Endothelial cell of umbilical vein (primary cell): ENCODE measurements around the gene ZBTB7C. TPM values are rescaled to one million over a fixed set of nuclear protein-coding genes. Genes with fewer than 3 reads are reported as not detected.

Experiments used
- BruUV-seq: library from RNA; stranded (reverse); fragments of 400-500 nt; replicated peaks from 2 replicates; lab custom pipeline; 2021; lab: Mats Ljungman, UMichigan
- CTCF ChIA-PET: fragments of 300-600, 350-600 bp; sonication (Branson Sonifier 250); formaldehyde crosslinking; loops from one replicate; lab custom pipeline; 2021; ENCODE audit warnings: antibody characterized with exemption, inconsistent platforms; lab: Charles Lee
- POLR2A ChIA-PET: fragments of 300-600, 350-600 bp; sonication (Branson Sonifier 250); formaldehyde crosslinking; loops from one replicate; lab custom pipeline; 2021; ENCODE audit warnings: antibody characterized with exemption, inconsistent platforms; lab: Charles Lee
- DNase-seq: peaks from one replicate; pipeline ENCODE4 v3.0.0-alpha.2; 2011; ENCODE audit warnings: low read depth, low spot score
- FAIRE-seq: peaks from 2 replicates; lab custom pipeline; 2011; peaks lifted over from hg19 to GRCh38; lab: Jason Lieb, UNC
- H2AFZ ChIP-seq: 2 replicates; pipeline ENCODE4 v1.6.0; 2012; ENCODE audit warnings: low read depth, low read length, control low read depth, inconsistent platforms
- H3K27ac ChIP-seq: 2 replicates; pipeline ENCODE4 v1.5.1; 2011; ENCODE audit warnings: low read depth, mild to moderate bottlenecking, control low read depth, low read length, moderate library complexity; ENCODE audit not compliant: insufficient read depth
- H3K27me3 ChIP-seq, 2 experiments: 2 replicates each; pipeline versions ENCODE4 v1.6.0 to v1.6.1; 2011; ENCODE audit warnings: low read length in 2 of 2, mixed read lengths in 1 of 2; ENCODE audit not compliant: control insufficient read depth in 2 of 2, insufficient read depth in 2 of 2
- H3K36me3 ChIP-seq, 2 experiments: 2 replicates in 1 of 2; 3 replicates in 1 of 2; pipeline ENCODE4 v1.5.1; 2011; ENCODE audit warnings: low read length in 2 of 2, mild to moderate bottlenecking in 1 of 2, moderate library complexity in 1 of 2; ENCODE audit not compliant: control insufficient read depth in 2 of 2, insufficient read depth in 2 of 2; ENCODE audit errors: extremely low read depth in 1 of 2
- H3K4me1 ChIP-seq: 3 replicates; pipeline ENCODE4 v1.5.1; 2011; ENCODE audit warnings: mild to moderate bottlenecking, low read length; ENCODE audit not compliant: control insufficient read depth, insufficient read depth; ENCODE audit errors: extremely low read depth
- H3K4me2 ChIP-seq: 2 replicates; pipeline ENCODE4 v1.6.1; 2011; ENCODE audit warnings: low read length, control low read depth, mixed read lengths; ENCODE audit not compliant: insufficient read depth
- H3K4me3 ChIP-seq, 3 experiments: fragments of 200-600 bp in 1 of 3; sonication (generic), shearing (Covaris generic) in 1 of 3; replicated peaks in 1 of 3; 2 replicates each; pipeline ENCODE4 v1.5.1; 2011 to 2016; ENCODE audit warnings: control low read depth in 3 of 3, low read length in 3 of 3, mild to moderate bottlenecking in 2 of 3, inconsistent platforms in 1 of 3, low read depth in 1 of 3, moderate library complexity in 1 of 3; ENCODE audit not compliant: insufficient read depth in 1 of 3
- H3K79me2 ChIP-seq: 2 replicates; pipeline ENCODE4 v1.6.0; 2012; ENCODE audit warnings: low read length, inconsistent platforms; ENCODE audit not compliant: control insufficient read depth, insufficient read depth
- H3K9ac ChIP-seq: replicated peaks from 2 replicates; pipeline ENCODE3; 2011; ENCODE audit warnings: low read length, control low read depth; ENCODE audit not compliant: insufficient read depth; ENCODE audit errors: extremely low read depth
- H3K9me1 ChIP-seq: replicated peaks from 3 replicates; pipeline ENCODE4 v1.6.0; 2011; ENCODE audit warnings: mild to moderate bottlenecking, low read length; ENCODE audit not compliant: control insufficient read depth, insufficient read depth; ENCODE audit errors: extremely low read depth
- H3K9me3 ChIP-seq: replicated peaks from 2 replicates; pipeline ENCODE4 v1.5.1; 2012; ENCODE audit warnings: low read length, inconsistent platforms; ENCODE audit not compliant: control insufficient read depth, insufficient read depth
- H4K20me1 ChIP-seq: replicated peaks from 2 replicates; pipeline ENCODE3; 2011; ENCODE audit warnings: mild to moderate bottlenecking, low read length; ENCODE audit not compliant: control insufficient read depth, insufficient read depth; ENCODE audit errors: extremely low read depth
- CTCF ChIP-seq, 2 donors: IDR thresholded peaks; 1 replicate in 1 of 2; 2 replicates in 1 of 2; pipeline ENCODE4 v1.5.1; 2011; ENCODE audit warnings: low read length in 2 of 2, mild to moderate bottlenecking in 2 of 2, moderate library complexity in 2 of 2, control low read depth in 1 of 2, inconsistent platforms in 1 of 2, low read depth in 1 of 2; ENCODE audit not compliant: insufficient read depth in 1 of 2; ENCODE audit errors: extremely low read depth in 1 of 2
- EZH2 ChIP-seq: IDR thresholded peaks from 2 replicates; pipeline ENCODE4 v1.6.1; 2012; ENCODE audit warnings: borderline replicate concordance, low read depth, mild to moderate bottlenecking, moderate library complexity, low read length, inconsistent platforms; ENCODE audit not compliant: severe bottlenecking
- FOS ChIP-seq: IDR thresholded peaks from 2 replicates; pipeline ENCODE4 v1.6.1; 2011; ENCODE audit warnings: mild to moderate bottlenecking, low read length, moderate library complexity, borderline replicate concordance; ENCODE audit not compliant: insufficient read depth
- GATA2 ChIP-seq: IDR thresholded peaks from 2 replicates; pipeline ENCODE4 v1.7.0; 2011; ENCODE audit warnings: low read depth, mild to moderate bottlenecking, moderate library complexity, mixed read lengths, low read length; ENCODE audit not compliant: insufficient read length, insufficient read depth
- JUN ChIP-seq: IDR thresholded peaks from 2 replicates; pipeline ENCODE4 v1.6.1; 2011; ENCODE audit warnings: borderline replicate concordance, low read depth; ENCODE audit not compliant: insufficient read length, insufficient read depth
- MAX ChIP-seq: IDR thresholded peaks from 2 replicates; pipeline ENCODE4 v1.6.1; 2011; ENCODE audit not compliant: insufficient read depth, insufficient read length
- MYC ChIP-seq: IDR thresholded peaks from one replicate; pipeline ENCODE4 v1.6.1; 2011; ENCODE audit warnings: mild to moderate bottlenecking, low read depth, low read length
- POLR2A ChIP-seq: IDR thresholded peaks from 2 replicates; pipeline ENCODE4 v1.6.1; 2012; ENCODE audit warnings: low read depth, mild to moderate bottlenecking, control low read depth, low read length
- POLR2AphosphoS5 ChIP-seq: IDR thresholded peaks from 2 replicates; pipeline ENCODE4 v1.6.1; 2012; ENCODE audit warnings: low read depth, mild to moderate bottlenecking, control low read depth, low read length, moderate library complexity; ENCODE audit not compliant: insufficient read depth
- dilution Hi-C: fragments of 300-500 bp; cut with MboI; formaldehyde crosslinking; loops from one replicate; pipeline ENCODE4 v1.15.0; 2019; ENCODE audit warnings: low sequenced_read_pairs; ENCODE audit not compliant: extremely low pct_ligation_motif_present
- intact Hi-C: fragments of 100-400 bp; cut with micrococcal nuclease; formaldehyde crosslinking; loops from one replicate; pipeline ENCODE4 v1.10.0; 2022
- polyA plus RNA-seq, 4 experiments: library from polyadenylated mRNA; depleted of rRNA in 3 of 4; stranded (reverse) in 3 of 4; unstranded in 1 of 4; fragments of >200 nt; gene quantifications; 2 replicates each; pipeline versions ENCODE4 v1.2.1 to v1.2.3, GENCODE V29; 2011 to 2012; ENCODE audit warnings: missing spikeins in 1 of 4
- total RNA-seq: library from RNA; stranded (reverse); gene quantifications from 2 replicates; pipeline ENCODE4 v1.2.3, GENCODE V29; 2021

ZBTB7C gene
- total and polyA plus RNA-seq, 2 donors (not counting 3 experiments of a cell fraction or from before 2014, with no cell fraction given) = not detected

- Histone ChIP-seq H3K4me1 (peaks cover 4% of the 10 kb centered on the region), H3K27me3 (peaks cover 0 to 7% of the 10 kb centered on the region in 2 experiments), H3K9me1 (no peaks in the 10 kb centered on the region), H4K20me1 (no peaks in the 10 kb centered on the region), H3K4me3 (no peak overlapping the region), H3K79me2 (no peaks in the 10 kb centered on the region), H3K36me3 (no peaks in the 10 kb centered on the region), H2AFZ (no peak overlapping the region), H3K9ac (no peak overlapping the region), H3K4me2 (no peak overlapping the region), H3K9me3 (no peaks in the 10 kb centered on the region), H3K27ac (no peak overlapping the region)
- POLR2A ChIA-PET = no interaction called here
- CTCF ChIA-PET = no interaction called here
- TF ChIP-seq MAX = no peak
- TF ChIP-seq JUN = no peak
- no peak for TF ChIP-seq EZH2
- TF ChIP-seq CTCF (IDR thresholded peaks at IDR 0.05; ENCODE audit: extremely low read depth in 1 of 2, insufficient read depth in 1 of 2, low read depth in 1 of 2, low read length in 2 of 2) = no peak
- no peak for TF ChIP-seq GATA2
- TF ChIP-seq POLR2AphosphoS5 = no peak
- TF ChIP-seq FOS = no peak
- no peak for TF ChIP-seq POLR2A
- TF ChIP-seq MYC = no peak
- FAIRE-seq = no peak
- intact Hi-C loops (loop anchor here (10.0 kb wide), 1 partner anchor 248 kb away; no protein-coding TSS in a partner anchor), dilution Hi-C loops (no loop called here)
- no peak for DNase-seq
- BruUV-seq = no TSS peak
These were observed 242.8 kb downstream of the ZBTB7C start for GRCh38 chr18:48166336-48166875.
